CD4-positive, alpha-beta memory T cell (primary cell): Measurements from ENCODE around the gene ADRA2B. TPM values are rescaled to one million over a fixed set of nuclear protein-coding genes. Genes with fewer than 3 reads are reported as not detected.
"Not testable (repeated sequence)": the region's sequence is repeated elsewhere in the genome, so short reads cannot be mapped to it uniquely, and the experiment has no call there.

Experiments
- CTCF ChIA-PET: fragments of 350-600 bp; sonication (Branson Sonifier 250); formaldehyde crosslinking; loops from one replicate; lab custom pipeline; 2021; ENCODE audit warnings: inconsistent platforms; ENCODE audit not compliant: partially characterized antibody; lab: Charles Lee
- POLR2A ChIA-PET: fragments of 350-600 bp; sonication (Branson Sonifier 250); formaldehyde crosslinking; loops from one replicate; lab custom pipeline; 2021; ENCODE audit not compliant: partially characterized antibody; lab: Charles Lee
- DNase-seq, 5 donors: peaks; one replicate each; pipeline versions ENCODE4 v3.0.0 to v3.0.0-alpha.2; 2020 to 2022; ENCODE audit warnings: mixed read lengths in 1 of 5
- H3K27ac ChIP-seq: one replicate; pipeline ENCODE4 v1.7.0; 2013; ENCODE audit warnings: low read depth, low read length
- H3K27me3 ChIP-seq: 2 replicates; pipeline ENCODE4 v1.7.0; 2013; ENCODE audit warnings: mild to moderate bottlenecking, low read length, moderate library complexity; ENCODE audit not compliant: insufficient read depth
- H3K36me3 ChIP-seq: 2 replicates; pipeline ENCODE4 v1.7.0; 2013; ENCODE audit warnings: mild to moderate bottlenecking, low read length, moderate library complexity; ENCODE audit not compliant: insufficient read depth
- H3K4me1 ChIP-seq: 2 replicates; pipeline ENCODE4 v1.7.0; 2013; ENCODE audit warnings: mild to moderate bottlenecking, low read length, moderate library complexity; ENCODE audit not compliant: insufficient read depth
- H3K4me3 ChIP-seq, 2 donors: one replicate each; pipeline ENCODE4 v1.7.0; 2013; ENCODE audit warnings: low read length in 2 of 2, mild to moderate bottlenecking in 1 of 2
- H3K9me3 ChIP-seq, 2 donors: one replicate each; pipeline ENCODE4 v1.7.0; 2013; ENCODE audit warnings: low read length in 2 of 2, control low read depth in 1 of 2; ENCODE audit not compliant: control insufficient read depth in 1 of 2
- H3K27ac Mint-ChIP-seq, 7 donors: one replicate each; pipeline ENCODE4 v1.8.0; 2020 to 2021; ENCODE audit warnings: mixed read lengths in 7 of 7, mild to moderate bottlenecking in 6 of 7, inconsistent platforms in 3 of 7, moderate library complexity in 3 of 7
- H3K27me3 Mint-ChIP-seq, 2 donors: one replicate each; pipeline ENCODE4 v1.8.0; 2020 to 2021; ENCODE audit warnings: mixed read lengths in 2 of 2
- H3K36me3 Mint-ChIP-seq, 2 donors: one replicate each; pipeline ENCODE4 v1.8.0; 2020 to 2021; ENCODE audit warnings: mixed read lengths in 2 of 2, inconsistent platforms in 1 of 2, mild to moderate bottlenecking in 1 of 2
- H3K4me1 Mint-ChIP-seq, 4 donors: one replicate each; pipeline ENCODE4 v1.8.0; 2020 to 2021; ENCODE audit warnings: mixed read lengths in 4 of 4, mild to moderate bottlenecking in 1 of 4
- H3K4me3 Mint-ChIP-seq, 8 donors: one replicate each; pipeline ENCODE4 v1.8.0; 2020 to 2021; ENCODE audit warnings: mixed read lengths in 8 of 8, mild to moderate bottlenecking in 7 of 8, moderate library complexity in 6 of 8, inconsistent platforms in 3 of 8
- H3K9me3 Mint-ChIP-seq, 8 donors: one replicate each; pipeline ENCODE4 v1.8.0; 2020 to 2021; ENCODE audit warnings: mixed read lengths in 8 of 8, mild to moderate bottlenecking in 5 of 8, inconsistent platforms in 3 of 8, moderate library complexity in 1 of 8
- intact Hi-C: fragments of 100-400 bp; cut with micrococcal nuclease; formaldehyde crosslinking; loops from one replicate; pipeline ENCODE4 v1.15.1; 2023
- polyA plus RNA-seq, 2 donors: library from polyadenylated mRNA; unstranded; fragments of 300-500 nt; fragmentation: Illumina TruSeq; gene quantifications; one replicate each; pipeline ENCODE4 v1.2.3, GENCODE V29; 2021
- total RNA-seq, 2 experiments: library from RNA; stranded (reverse); gene quantifications; one replicate each; pipeline ENCODE4 v1.2.3, GENCODE V29; 2021

The ADRA2B gene
- total and polyA plus RNA-seq, 4 experiments from 2014 or later = not detected

DNA sequence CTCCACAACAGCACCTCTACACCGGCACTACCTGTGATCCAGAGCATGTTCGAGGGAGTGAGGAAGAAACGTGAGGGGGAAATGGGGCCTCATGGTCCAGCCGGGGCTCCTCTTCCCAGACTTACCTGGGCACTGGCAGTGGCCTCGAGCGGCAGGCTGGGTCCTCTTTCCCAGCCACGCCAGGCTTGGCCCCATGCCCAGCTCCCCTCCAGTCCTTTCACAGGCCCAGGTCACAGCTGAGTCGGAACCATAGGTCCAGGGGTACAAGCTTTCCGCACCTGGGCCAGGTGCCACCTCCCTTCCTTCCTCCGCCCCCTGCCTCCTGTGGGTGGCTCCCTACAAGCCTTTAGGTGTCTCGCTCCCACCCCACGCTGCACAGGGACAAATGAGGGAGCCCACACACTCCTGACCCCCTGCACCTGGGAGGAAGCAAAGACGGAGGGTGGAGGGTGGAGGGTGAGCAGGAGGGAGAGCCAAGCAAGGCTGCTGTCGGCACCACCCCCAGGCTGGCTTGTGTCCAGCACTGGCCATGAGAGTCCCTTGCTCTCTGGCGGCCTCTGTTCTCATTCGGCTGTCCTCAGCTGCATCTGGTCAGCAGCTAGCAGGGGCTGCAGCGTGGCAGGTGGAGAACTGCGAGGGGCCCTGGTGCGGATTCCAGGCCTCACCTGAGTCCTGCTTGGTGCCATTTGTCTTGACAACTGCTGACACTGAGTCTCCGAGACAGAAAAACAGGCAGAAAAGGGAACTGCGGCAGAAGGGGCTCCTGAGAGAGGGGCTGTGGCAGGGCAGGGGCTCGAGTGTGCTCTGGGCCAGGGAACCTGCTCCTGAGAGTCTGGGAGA, 26.8 kb downstream of the ADRA2B start:
- Mint-ChIP-seq H3K4me1 (no peaks in the 10 kb centered on the region), H3K9me3 (peaks cover 0 to 4% (median 0%) of the 10 kb centered on the region in 8 donors), H3K36me3 (no peaks in the 10 kb centered on the region), H3K27me3 (peaks cover 2 to 6% of the 10 kb centered on the region in 2 donors), H3K27ac (no peak overlapping the region), H3K4me3 (no peak overlapping the region)
- Histone ChIP-seq H3K27ac (no peak overlapping the region), H3K36me3 (no peaks in the 10 kb centered on the region), H3K4me1 (no peaks in the 10 kb centered on the region), H3K27me3 (no peaks in the 10 kb centered on the region), H3K9me3 (no peaks in the 10 kb centered on the region), H3K4me3 (no peak overlapping the region)
- DNase-seq = peak in 1 of 5 donors; percentile 27
- intact Hi-C loops = no loop called here
- ChIA-PET CTCF (no interaction called here), POLR2A (no interaction called here)

- Histone ChIP-seq H3K4me1 (no peaks in the 10 kb centered on the region), H3K27me3 (no peaks in the 10 kb centered on the region), H3K4me3 (no peak overlapping the region), H3K9me3 (no peaks in the 10 kb centered on the region), H3K36me3 (no peaks in the 10 kb centered on the region), H3K27ac (no peak overlapping the region)
- DNase-seq = peak in 1 of 5 donors; percentile 15
- ChIA-PET CTCF (no interaction called here), POLR2A (no interaction called here)
- intact Hi-C loops = no loop called here
- Mint-ChIP-seq H3K27me3 (peaks cover 2 to 4% of the 10 kb centered on the region in 2 donors), H3K9me3 (peaks cover 0 to 4% (median 0%) of the 10 kb centered on the region in 8 donors), H3K36me3 (no peaks in the 10 kb centered on the region), H3K4me3 (no peak overlapping the region), H3K4me1 (no peaks in the 10 kb centered on the region), H3K27ac (no peak overlapping the region)
Measured at GRCh38 chr2:96088340-96089335, 27.7 kb downstream of the ADRA2B start.

DNA sequence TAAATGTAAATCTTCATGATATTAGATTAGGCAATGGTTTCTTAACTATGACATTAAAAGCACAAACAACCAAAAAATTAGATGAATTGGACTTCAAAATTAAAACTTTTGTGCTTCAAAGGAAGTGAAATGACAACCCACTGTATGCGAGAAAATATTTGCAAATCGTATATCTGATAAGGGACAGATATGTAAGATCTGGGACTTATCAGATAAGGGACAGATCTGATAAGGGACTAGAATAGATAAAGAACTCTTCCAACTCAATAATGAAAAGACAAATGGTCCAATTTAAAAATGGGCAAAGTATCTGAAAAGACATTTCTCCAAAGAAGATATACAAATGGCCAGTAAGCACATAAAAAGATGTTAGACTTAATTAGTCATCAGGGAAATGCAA, 29.2 kb downstream of the ADRA2B start:
- no peaks in the 10 kb centered on the region for H3K27me3 ChIP-seq
- intact Hi-C loops = no loop called here
- no peak overlapping the region for H3K4me3 ChIP-seq
- ChIA-PET CTCF (no interaction called here), POLR2A (no interaction called here)
- Mint-ChIP-seq H3K4me3 (no peak overlapping the region), H3K4me1 (no peaks in the 10 kb centered on the region), H3K36me3 (no peaks in the 10 kb centered on the region), H3K27ac (no peak overlapping the region), H3K9me3 (peaks cover 0 to 4% (median 0%) of the 10 kb centered on the region in 8 donors), H3K27me3 (peaks cover 3 to 4% of the 10 kb centered on the region in 2 donors)
- no peak for DNase-seq
- H3K4me1 ChIP-seq = no peaks in the 10 kb centered on the region
- no peaks in the 10 kb centered on the region for H3K9me3 ChIP-seq
- no peaks in the 10 kb centered on the region for H3K36me3 ChIP-seq
- no peak overlapping the region for H3K27ac ChIP-seq

DNA sequence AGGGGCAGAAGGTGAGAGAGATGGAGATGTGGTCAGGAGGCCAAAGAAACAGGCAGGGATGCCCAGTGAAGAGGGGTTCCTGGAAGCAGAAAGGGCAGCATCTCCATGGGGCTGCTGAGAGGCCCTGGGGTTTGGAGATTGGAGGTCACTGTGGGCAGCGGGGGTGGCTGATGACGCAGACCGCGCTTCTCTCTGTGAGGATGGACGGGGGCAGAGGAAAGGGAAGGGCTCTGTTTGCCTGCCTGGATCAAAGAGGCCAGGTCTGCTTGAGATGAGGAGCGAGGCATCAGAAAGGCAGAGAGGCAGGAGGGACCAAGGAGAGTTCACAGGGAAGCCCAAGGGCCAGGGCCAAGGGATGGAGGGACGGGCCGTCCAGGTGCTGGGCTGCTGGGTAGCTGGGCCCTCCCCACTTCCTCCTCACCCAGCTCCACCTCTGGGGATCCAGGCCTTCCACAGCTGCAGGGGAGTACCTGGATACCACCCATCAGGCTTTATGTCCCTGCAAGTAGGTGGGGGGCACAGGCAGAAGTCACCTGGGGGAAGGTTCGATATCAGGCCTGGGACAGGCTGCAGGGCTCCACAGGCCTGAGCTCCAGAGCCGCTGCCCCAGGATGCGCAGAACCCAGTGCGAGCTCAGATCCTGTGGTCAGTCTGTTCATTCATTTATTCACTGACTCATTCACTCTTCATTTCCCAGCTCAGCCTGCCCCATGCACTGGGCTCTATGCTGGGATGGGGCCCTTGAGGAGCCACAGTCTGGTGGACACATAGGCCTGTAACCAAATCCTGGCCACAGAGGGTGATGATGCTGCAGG, 30.6 kb downstream of the ADRA2B start:
- peaks cover 3 to 4% of the 10 kb centered on the region in 2 donors for H3K27me3 Mint-ChIP-seq
- Histone ChIP-seq H3K27me3 (no peaks in the 10 kb centered on the region), H3K27ac (no peak overlapping the region), H3K4me3 (no peak overlapping the region), H3K36me3 (no peaks in the 10 kb centered on the region), H3K9me3 (no peaks in the 10 kb centered on the region), H3K4me1 (no peaks in the 10 kb centered on the region)
- CTCF ChIA-PET = no interaction called here
- DNase-seq = peak in 1 of 5 donors; percentile 24
- POLR2A ChIA-PET = no interaction called here
- no peak overlapping the region for H3K4me3 Mint-ChIP-seq
- no peaks in the 10 kb centered on the region for H3K4me1 Mint-ChIP-seq
- H3K36me3 Mint-ChIP-seq = no peaks in the 10 kb centered on the region
- intact Hi-C loops = no loop called here
- peak overlapping the region in 1 of 7 donors; percentile 81 for H3K27ac Mint-ChIP-seq
- peaks cover 0 to 4% (median 0%) of the 10 kb centered on the region in 8 donors for H3K9me3 Mint-ChIP-seq

GRCh38 chr2:96084858-96085518, 31.4 kb downstream of the ADRA2B start:
- CTCF ChIA-PET, POLR2A ChIA-PET, H3K36me3 ChIP-seq, H3K9me3 ChIP-seq, H3K4me1 ChIP-seq, H3K4me3 ChIP-seq, H3K27me3 Mint-ChIP-seq, H3K4me3 Mint-ChIP-seq, H3K36me3 Mint-ChIP-seq, intact Hi-C loops, H3K27me3 ChIP-seq, H3K9me3 Mint-ChIP-seq, H3K27ac ChIP-seq, H3K4me1 Mint-ChIP-seq: not testable (repeated sequence)
- peak in 1 of 5 donors; percentile 7 for DNase-seq
- peak overlapping the region in 2 of 7 donors; percentile 50 to 81 for H3K27ac Mint-ChIP-seq

DNA sequence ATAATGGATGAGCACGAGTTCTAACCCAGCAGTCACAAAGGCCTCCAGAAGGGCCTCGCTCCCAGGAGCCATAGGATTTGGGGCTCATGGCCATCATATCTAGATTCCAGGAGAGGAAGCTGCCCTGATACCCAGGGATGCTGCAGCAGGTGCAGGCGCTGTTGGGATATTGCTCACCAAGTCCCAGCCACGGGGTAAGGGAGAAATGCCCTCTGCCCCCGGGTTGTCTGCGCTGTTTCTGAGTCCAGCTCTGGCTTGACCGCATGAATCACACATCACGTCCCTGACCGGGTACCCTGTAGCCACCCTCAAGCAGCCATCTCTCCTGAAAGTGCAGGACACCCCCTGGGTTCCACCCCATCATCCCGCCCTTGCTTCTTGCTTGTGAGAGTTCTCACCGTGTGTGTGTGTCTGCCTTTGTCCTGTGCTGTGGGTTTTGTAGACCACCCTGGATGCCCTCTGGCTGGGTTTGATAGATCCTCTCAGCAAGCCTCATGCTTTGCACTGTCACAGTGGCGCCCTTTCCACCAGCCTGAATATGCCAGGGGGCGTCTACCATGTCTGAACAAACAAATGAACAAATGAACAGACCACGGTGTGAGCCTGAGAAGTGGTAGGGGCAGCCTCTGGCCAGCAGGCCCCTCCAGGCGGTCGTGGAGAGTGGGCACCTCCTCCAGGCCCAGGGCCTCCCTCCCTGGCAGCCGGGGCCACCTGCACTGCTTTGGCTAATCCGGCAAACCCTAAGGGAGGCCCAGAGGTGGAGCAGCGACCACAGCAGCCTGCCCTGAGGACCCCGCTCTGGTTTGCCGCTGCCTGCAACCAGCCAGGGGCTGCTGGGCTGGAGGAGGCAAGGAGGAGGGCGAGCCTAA, 32.1 kb downstream of the ADRA2B start:
- Histone ChIP-seq H3K27me3 (no peaks in the 10 kb centered on the region), H3K27ac (no peak overlapping the region), H3K4me3 (no peak overlapping the region), H3K4me1 (no peaks in the 10 kb centered on the region), H3K36me3 (no peaks in the 10 kb centered on the region), H3K9me3 (no peaks in the 10 kb centered on the region)
- H3K27ac Mint-ChIP-seq = peak overlapping the region in 3 of 7 donors; percentile 55 to 78 (median 57)
- ChIA-PET POLR2A (no interaction called here), CTCF (no interaction called here)
- DNase-seq = peak in 1 of 5 donors; percentile 9
- peaks cover 0 to 4% (median 0%) of the 10 kb centered on the region in 8 donors for H3K9me3 Mint-ChIP-seq
- peaks cover 3 to 4% of the 10 kb centered on the region in 2 donors for H3K27me3 Mint-ChIP-seq
- intact Hi-C loops = no loop called here
- H3K4me3 Mint-ChIP-seq = no peak overlapping the region
- H3K4me1 Mint-ChIP-seq = no peaks in the 10 kb centered on the region
- no peaks in the 10 kb centered on the region for H3K36me3 Mint-ChIP-seq
